Karpas-422 (cell line): ENCODE results near the gene KRT5. TPM values are rescaled to one million over a fixed set of nuclear protein-coding genes. Genes with fewer than 3 reads are reported as not detected.

ENCODE experiments used
- DNase-seq: peaks from one replicate; pipeline ENCODE4 v3.0.0-alpha.2; 2015
- H2AFZ ChIP-seq: fragments of 200-600 bp; sonication (generic); 2 replicates; pipeline ENCODE4 v1.6.1; 2014; ENCODE audit warnings: antibody characterized with exemption, low read length, mixed read lengths
- H3K27ac ChIP-seq: fragments of 200-600 bp; sonication (generic); 2 replicates; pipeline ENCODE4 v1.5.1; 2014; ENCODE audit warnings: mild to moderate bottlenecking, low read length, moderate library complexity
- H3K27me3 ChIP-seq: fragments of 200-600 bp; sonication (generic); 2 replicates; pipeline ENCODE4 v1.6.1; 2014; ENCODE audit warnings: low read length, mixed read lengths
- H3K36me3 ChIP-seq: fragments of 200-600 bp; sonication (generic); 2 replicates; pipeline ENCODE4 v1.6.1; 2014; ENCODE audit warnings: low read length, mixed read lengths; ENCODE audit not compliant: insufficient read depth
- H3K4me1 ChIP-seq: fragments of 200-600 bp; sonication (generic); 2 replicates; pipeline ENCODE4 v1.6.1; 2014; ENCODE audit warnings: mild to moderate bottlenecking, low read length, mixed read lengths
- H3K4me2 ChIP-seq: fragments of 200-600 bp; sonication (generic); 2 replicates; pipeline ENCODE4 v1.6.1; 2014; ENCODE audit warnings: low read length, low read depth, mild to moderate bottlenecking; ENCODE audit not compliant: poor library complexity, severe bottlenecking
- H3K4me3 ChIP-seq: fragments of 200-600 bp; sonication (generic); 2 replicates; pipeline ENCODE4 v1.5.1; 2014; ENCODE audit warnings: mild to moderate bottlenecking, antibody characterized with exemption, low read length, mixed read lengths
- H3K79me2 ChIP-seq: fragments of 200-600 bp; sonication (generic); 2 replicates; pipeline ENCODE4 v1.6.1; 2014; ENCODE audit warnings: mild to moderate bottlenecking, low read length, mixed read lengths
- H3K9ac ChIP-seq: fragments of 200-600 bp; sonication (generic); 2 replicates; pipeline ENCODE4 v1.6.0; 2014; ENCODE audit warnings: low read length
- H3K9me2 ChIP-seq: fragments of 200-600 bp; sonication (generic), shearing (Covaris generic); replicated peaks from 2 replicates; pipeline ENCODE4 v1.6.0; 2014; ENCODE audit warnings: mild to moderate bottlenecking, low read length, moderate library complexity; ENCODE audit not compliant: insufficient read depth
- H3K9me3 ChIP-seq: fragments of 300-700, 200-600 bp; sonication (generic); 2 replicates; pipeline ENCODE4 v1.6.1; 2014; ENCODE audit warnings: low read length, mixed read lengths
- H4K20me1 ChIP-seq: fragments of 200-600 bp; sonication (generic); 2 replicates; pipeline ENCODE4 v1.6.1; 2014; ENCODE audit warnings: mild to moderate bottlenecking, antibody characterized with exemption, low read length, low read depth; ENCODE audit not compliant: insufficient read depth
- total RNA-seq: library from RNA; depleted of rRNA; stranded (reverse); fragments of >200 nt; shearing (Covaris generic); gene quantifications from 2 replicates; pipeline ENCODE4 v1.2.3, GENCODE V29; 2014; ENCODE audit warnings: low replicate concordance; rRNA removed

The KRT5 gene
- total RNA-seq, 1 experiment from 2014 or later, result not detected

DNA sequence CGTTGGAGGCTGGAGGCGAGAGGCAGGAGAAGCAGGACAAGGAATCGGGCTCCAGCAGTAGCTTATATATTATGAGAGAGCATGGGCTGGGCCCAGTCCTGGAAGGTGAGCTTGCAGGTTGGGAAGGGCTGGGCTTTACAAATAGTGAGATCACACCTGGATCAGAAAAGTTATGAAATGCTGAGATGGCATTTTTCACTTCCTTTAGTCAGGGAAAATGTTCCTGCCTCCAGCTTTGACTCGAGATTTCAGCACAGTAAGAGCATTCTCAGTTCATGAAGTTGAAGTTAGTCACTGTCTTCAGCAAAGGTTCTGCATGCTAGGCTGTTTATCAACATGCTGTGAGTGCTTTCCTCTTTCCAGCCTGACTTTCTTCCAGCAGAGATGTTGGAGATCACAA is 46.4 kb downstream of the KRT5 start, which contains the start of gene KRT6C:
Gene KRT6C (minus strand): TSS at position 38 of the 400 bp plus-strand sequence. CDS start 68 bp downstream, outside the sequence.
- H2AFZ ChIP-seq, result no peak within 1 kb of the TSS
- H3K79me2 ChIP-seq, result no peaks in the 10 kb centered on the region
- no peaks in the 10 kb centered on the region for H3K27me3 ChIP-seq
- H3K9ac ChIP-seq, result no peak within 1 kb of the TSS
- no peak within 1 kb of the TSS for H3K4me3 ChIP-seq
- no peaks in the 10 kb centered on the region for H3K9me2 ChIP-seq
- no peak within 1 kb of the TSS for H3K4me2 ChIP-seq
- no peaks in the 10 kb centered on the region for H3K9me3 ChIP-seq
- H3K27ac ChIP-seq, result no peak within 1 kb of the TSS
- no peak for DNase-seq
- no peaks in the 10 kb centered on the region for H3K4me1 ChIP-seq
- H3K36me3 ChIP-seq, result no peaks in the 10 kb centered on the region
- no peaks in the 10 kb centered on the region for H4K20me1 ChIP-seq

GRCh38 chr12:52469853-52470252 is 50.3 kb downstream of the KRT5 start:
- no peak overlapping the region for H3K4me3 ChIP-seq
- H4K20me1 ChIP-seq, result no peaks in the 10 kb centered on the region
- H3K9me3 ChIP-seq, result no peaks in the 10 kb centered on the region
- H3K27me3 ChIP-seq, result no peaks in the 10 kb centered on the region
- no peak overlapping the region for H2AFZ ChIP-seq
- H3K4me1 ChIP-seq, result no peaks in the 10 kb centered on the region
- H3K9ac ChIP-seq, result no peak overlapping the region
- H3K9me2 ChIP-seq, result no peaks in the 10 kb centered on the region
- H3K27ac ChIP-seq, result no peak overlapping the region
- H3K4me2 ChIP-seq, result no peak overlapping the region
- no peaks in the 10 kb centered on the region for H3K36me3 ChIP-seq
- no peaks in the 10 kb centered on the region for H3K79me2 ChIP-seq
- no peak for DNase-seq

DNA sequence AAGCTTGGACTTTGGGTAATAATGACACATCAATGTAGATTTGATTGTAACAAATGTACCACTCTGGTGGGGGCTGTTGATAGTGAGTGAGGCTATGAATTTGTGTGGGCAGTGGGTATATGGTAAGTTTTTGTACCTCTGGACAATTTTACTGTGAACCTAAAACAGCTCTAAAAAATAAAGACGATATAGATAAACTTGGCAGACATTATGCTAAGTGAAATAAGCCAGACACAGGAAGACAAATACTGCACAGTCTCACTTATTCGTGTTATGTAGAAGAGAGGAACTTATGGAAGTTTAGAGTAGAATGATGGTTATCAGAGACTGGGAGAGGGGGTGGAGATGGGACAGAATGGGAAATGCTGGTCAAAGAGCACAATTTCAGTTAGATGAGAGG is 55.3 kb downstream of the KRT5 start:
- no peak overlapping the region for H3K4me3 ChIP-seq
- H3K79me2 ChIP-seq, result no peaks in the 10 kb centered on the region
- H3K9me2 ChIP-seq, result no peaks in the 10 kb centered on the region
- H3K27me3 ChIP-seq, result no peaks in the 10 kb centered on the region
- H3K9me3 ChIP-seq, result no peaks in the 10 kb centered on the region
- H2AFZ ChIP-seq, result no peak overlapping the region
- H3K9ac ChIP-seq, result no peak overlapping the region
- DNase-seq, result no peak
- H3K4me2 ChIP-seq, result no peak overlapping the region
- no peaks in the 10 kb centered on the region for H3K36me3 ChIP-seq
- no peaks in the 10 kb centered on the region for H4K20me1 ChIP-seq
- no peak overlapping the region for H3K27ac ChIP-seq
- no peaks in the 10 kb centered on the region for H3K4me1 ChIP-seq

Other genes with a start within 250 kb of the KRT5 start
- not detected in 2 replicates for gene KRT86, start 245.7 kb downstream of the KRT5 start, total RNA-seq
- gene KRT81, start 228.9 kb downstream of the KRT5 start, total RNA-seq, result not detected in 2 replicates
- gene KRT83, start 199.0 kb downstream of the KRT5 start, total RNA-seq, result not detected in 2 replicates
- gene KRT85, start 152.9 kb downstream of the KRT5 start, total RNA-seq, result not detected in 2 replicates
- not detected in 2 replicates for gene KRT84, start 134.7 kb downstream of the KRT5 start, total RNA-seq
- not detected in 2 replicates for gene KRT82, start 114.1 kb downstream of the KRT5 start, total RNA-seq
- gene KRT75, start 86.0 kb downstream of the KRT5 start, total RNA-seq, result not detected in 2 replicates
- not detected in 2 replicates for gene KRT6B, start 68.2 kb downstream of the KRT5 start, total RNA-seq
- gene KRT6C, start 46.6 kb downstream of the KRT5 start, total RNA-seq, result not detected in 2 replicates
- gene KRT6A, start 27.1 kb downstream of the KRT5 start, total RNA-seq, result not detected in 2 replicates
- not detected in 2 replicates for gene KRT71, start 32.8 kb upstream of the KRT5 start, total RNA-seq
- gene KRT74, start 53.4 kb upstream of the KRT5 start, total RNA-seq, result not detected in 2 replicates
- not detected in 2 replicates for gene KRT72, start 81.1 kb upstream of the KRT5 start, total RNA-seq
- gene KRT73, start 98.2 kb upstream of the KRT5 start, total RNA-seq, result not detected in 2 replicates
- gene KRT2, start 131.8 kb upstream of the KRT5 start, total RNA-seq, result not detected in 2 replicates
- gene KRT1, start 160.0 kb upstream of the KRT5 start, total RNA-seq, result not detected in 2 replicates
- not detected in 2 replicates for gene KRT77, start 183.1 kb upstream of the KRT5 start, total RNA-seq